Endometrial microvascular endothelial cells (primary cell): ENCODE measurements around the gene CELF2. TPM values are rescaled to one million over a fixed set of nuclear protein-coding genes. Genes with fewer than 3 reads are reported as not detected.

Experiments used
- in situ Hi-C: cut with HindIII; loops from 2 replicates; pipeline ENCODE4 v1.10.0; 2017; ENCODE audit warnings: low sequenced_read_pairs, low pct_unique_long_range_greater_than_20kb; ENCODE audit errors: inconsistent ontology term
- total RNA-seq: library from RNA; depleted of rRNA; stranded (reverse); fragments of >200 nt; gene quantifications from one replicate; pipeline ENCODE4 v1.2.3, GENCODE V29; 2015; ENCODE audit errors: inconsistent ontology term

CELF2 gene
- total RNA-seq, 1 donor from 2014 or later = 2.5 TPM

DNA sequence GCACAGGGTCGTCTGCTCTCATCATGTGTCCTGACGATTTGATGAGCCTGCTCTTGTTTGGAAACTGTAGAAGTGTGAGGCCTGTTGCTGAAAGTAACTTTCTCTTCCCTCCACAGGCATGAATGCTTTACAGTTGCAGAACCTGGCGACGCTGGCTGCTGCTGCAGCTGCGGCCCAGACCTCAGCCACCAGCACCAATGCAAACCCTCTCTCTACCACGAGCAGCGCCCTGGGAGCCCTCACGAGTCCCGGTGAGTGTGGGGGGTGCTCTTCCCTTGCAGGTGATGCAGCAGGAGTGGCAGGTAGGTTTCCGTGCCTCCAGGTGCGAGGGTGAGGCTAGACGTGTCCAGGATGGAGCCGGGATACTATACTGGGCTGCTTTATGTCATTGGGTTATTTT lies 270.6 kb downstream of the CELF2 start:
- in situ Hi-C loops = no loop called here

DNA sequence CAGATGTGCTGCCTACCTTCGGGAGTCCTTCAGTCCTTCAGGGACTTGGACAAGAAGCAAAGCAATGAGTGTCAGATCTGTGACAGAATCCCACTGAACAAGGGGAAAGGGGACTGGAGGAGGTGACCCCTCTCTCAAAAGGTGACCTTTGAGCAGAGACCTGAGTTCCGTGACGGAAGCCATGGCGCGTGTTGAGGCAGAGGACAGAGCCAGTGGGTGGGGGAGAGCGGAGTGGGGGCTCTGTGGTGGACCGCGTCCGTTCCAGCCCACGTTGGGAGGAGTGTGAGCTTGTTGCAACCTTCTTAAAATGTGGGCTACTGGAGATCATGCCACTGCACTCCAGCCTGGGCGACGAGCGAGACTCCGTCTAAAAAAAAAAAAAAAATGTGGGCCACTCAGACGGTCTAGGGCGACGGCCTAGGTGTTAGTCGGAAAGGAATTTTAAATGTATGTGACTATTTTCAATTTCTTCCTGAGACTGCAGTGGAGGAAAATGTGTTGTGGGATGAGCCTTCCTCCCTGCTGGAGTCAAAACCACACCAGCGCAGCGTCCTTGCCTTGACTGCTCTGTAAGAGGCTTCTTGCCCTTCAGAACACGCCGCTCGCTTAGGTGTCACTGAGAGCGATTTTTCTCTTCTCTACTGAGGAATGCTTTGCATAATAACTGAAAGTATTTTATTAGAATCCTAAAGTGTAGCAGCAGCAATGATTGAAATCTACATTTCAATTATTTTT lies 272.7 kb downstream of the CELF2 start:
- in situ Hi-C loops = no loop called here

DNA sequence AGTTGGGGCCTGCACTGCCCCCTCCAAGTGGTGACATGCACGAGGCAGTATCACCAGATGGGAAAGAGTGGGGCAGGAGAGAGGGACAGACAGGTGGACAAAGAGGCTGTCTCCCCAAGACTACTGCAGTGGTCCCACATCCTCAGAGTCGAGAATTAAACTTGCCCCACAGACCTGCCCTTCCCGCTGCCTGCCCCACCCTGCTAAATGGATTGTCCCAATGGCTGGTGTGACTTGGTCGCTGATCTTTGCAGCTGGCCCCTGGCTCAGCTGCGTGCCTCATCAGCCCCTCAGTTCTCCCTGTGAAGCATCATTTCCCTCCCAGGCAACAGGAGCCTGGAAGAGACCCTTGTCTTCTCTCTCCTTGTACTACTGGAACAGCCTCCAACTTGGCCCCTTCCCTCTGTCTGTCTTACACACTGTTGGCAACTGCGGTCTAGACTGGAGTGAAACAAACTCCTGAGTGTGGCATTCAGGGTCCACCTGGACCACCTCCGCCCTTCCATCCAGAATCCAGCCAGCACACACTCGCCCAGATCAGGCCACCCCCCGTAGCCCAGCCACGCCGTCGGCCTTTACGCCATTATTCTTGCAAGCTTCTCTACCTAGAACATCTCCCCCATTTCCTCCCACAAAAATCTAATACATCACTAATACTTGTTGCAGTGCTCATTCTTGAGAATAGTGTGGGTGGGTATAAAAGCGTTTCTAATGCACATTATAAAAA lies 275.1 kb downstream of the CELF2 start:
- in situ Hi-C loops = no loop called here

DNA sequence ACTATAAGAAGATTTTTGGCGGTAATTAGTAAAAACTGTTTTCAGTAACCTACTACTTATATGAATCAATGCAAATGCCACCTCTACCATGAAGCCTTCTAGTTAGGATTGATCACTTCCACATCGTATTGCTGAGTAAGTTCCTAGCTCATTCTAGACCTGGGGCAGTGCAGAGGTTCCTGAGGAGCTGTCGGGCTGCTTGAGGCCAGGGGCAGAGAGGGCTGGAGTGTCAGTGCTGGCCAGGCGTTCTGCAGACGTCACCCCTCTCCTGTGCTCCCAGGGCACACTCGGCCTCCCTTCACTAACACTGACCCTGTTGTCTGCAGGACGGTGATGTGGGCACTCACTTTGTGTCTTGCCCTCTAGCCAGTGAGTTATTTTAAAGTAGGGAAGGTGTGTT lies 275.7 kb downstream of the CELF2 start:
- in situ Hi-C loops = no loop called here

DNA sequence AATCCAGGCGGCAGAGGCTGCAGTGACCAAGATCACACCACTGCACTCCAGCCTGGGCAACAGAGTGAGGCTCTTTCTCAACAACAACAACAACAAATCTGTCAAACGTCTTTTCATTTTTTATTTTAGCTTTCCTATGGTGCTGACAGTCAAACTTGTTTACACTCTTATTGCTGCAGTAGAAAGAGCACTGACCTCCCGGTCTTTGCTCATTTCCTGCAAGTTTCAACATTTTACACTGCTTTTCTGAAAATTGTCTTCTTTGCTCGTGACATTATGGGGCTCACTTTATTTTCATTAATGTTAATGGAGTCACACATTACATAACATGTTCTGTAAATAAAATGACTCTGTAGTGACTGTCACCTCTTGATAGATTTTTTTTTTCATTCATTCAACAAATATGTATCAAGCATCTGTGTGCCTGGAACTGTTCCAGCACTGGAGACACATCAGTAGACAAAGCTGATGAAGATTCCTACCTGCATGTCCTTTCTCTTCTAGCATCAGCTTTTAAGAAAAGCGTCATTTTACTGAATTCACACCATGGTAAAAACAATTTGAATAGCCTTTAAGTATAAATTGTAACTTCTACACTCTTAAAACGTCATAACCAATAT lies 277.3 kb downstream of the CELF2 start:
- in situ Hi-C loops = no loop called here

DNA sequence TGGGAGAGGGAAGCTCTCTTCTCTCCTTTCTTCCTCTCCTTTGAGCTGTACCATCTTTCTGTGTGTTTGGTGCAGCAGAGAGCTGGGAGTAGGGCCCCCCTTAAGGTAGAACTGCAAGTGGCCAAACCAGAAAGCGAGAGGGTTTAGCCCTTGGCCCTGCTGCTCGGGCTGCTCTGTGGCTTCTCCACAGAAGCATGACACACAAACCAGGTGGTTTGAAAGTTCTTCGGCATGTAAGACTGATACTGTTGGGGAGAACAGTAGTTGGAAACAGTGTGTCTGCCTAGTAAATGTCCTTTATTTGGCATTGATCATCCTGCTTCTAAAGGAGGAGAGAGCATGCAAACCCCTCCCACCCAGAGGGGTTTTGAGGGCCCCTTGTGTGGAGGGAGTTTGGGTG lies 277.8 kb downstream of the CELF2 start:
- in situ Hi-C loops = no loop called here

DNA sequence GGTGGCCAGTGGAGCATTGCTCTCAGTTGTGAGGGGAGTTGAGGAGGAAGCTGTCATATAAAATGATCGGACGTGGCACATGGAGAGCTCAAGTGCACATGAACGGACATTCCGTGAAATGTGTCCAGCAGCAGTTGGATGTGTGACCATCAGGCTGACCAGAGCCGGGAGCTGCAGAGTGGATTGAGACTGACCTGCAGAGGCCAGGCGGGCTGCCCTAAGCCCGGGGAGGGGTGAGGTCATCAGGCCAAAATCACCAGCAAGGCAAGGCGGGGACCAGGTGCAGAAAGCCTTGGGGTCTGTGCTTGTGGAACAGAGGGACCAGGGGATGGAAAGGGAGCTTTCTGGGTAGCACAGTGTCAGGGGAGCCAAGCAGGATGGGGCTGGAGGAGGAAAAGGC lies 279.5 kb downstream of the CELF2 start:
- in situ Hi-C loops = no loop called here

DNA sequence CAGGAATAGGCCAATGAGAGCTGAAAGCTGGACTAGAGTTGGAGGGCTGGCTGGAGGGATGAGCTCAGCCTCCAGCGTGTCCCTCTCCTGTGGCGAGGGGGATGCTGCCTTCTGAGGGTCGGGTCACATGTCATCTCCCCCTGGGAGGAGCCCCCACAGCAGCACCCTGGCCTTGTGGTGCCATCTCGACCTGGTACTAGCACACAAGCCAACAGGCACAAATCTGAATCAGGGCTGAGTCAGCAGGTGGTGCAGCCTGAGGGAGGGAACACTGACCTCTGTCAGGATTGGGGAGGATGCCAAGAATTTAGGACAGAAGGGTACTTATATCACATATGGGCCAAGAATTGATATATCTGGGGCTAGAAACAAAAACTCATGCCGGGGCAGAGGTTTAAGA lies 280.4 kb downstream of the CELF2 start:
- in situ Hi-C loops = no loop called here

DNA sequence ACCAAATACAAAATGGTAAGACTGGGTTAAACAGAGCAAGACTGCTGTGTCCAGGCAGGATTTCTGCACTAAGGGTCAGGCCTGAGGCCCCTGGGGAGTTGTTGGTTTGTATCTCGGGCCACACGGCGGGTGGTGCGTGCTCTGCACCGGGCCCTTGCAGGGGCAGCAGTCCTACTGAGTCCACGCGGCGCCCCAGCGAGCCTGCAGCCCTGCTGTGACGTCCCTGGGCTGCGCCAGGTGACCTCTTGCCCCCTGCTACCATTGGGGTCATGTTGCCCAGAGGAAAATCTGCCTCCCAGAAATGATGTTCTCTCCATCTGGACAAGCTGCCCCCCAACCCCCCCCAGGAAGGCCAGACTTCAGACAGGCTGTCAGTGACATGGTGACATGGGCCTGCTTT lies 281.5 kb downstream of the CELF2 start:
- in situ Hi-C loops = no loop called here

DNA sequence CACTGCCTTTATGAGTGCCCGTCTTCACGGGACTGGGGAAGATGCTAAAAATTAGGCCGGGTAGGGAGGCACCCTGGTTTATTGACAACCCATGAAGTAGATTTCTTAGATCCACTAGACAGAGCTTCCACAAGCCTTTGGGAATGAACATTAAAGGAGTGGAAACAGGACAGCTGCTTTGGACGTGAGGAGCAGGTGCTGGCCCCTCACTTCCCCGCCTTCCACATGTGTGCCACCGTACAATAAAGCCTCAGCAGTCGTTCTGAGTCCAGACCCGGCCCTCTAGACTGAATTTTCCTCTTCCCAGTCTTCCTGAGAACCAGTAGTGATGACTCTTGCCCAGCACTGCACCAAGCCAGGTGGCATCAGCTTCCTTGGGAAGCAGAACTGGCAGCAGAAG lies 282.4 kb downstream of the CELF2 start:
- in situ Hi-C loops = no loop called here

DNA sequence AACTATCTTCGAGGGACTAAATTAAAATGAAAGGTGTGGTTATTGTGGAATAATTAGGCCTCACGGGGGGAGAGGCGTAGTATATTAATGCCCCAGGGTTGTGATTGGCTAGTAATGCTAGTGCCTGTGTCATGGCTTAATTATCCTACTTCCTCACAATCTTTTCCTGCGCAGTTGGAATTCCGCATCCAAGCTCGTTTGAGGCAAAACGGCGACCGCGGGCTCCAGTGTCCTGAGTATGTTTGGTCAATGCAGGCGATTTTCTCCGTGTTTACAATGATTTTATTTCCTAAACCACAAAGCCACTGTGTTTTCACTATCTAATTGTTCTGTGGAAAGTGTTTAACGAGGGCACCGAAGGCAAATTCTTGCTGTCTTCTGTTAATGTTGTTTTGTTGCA lies 282.9 kb downstream of the CELF2 start:
- in situ Hi-C loops = no loop called here

DNA sequence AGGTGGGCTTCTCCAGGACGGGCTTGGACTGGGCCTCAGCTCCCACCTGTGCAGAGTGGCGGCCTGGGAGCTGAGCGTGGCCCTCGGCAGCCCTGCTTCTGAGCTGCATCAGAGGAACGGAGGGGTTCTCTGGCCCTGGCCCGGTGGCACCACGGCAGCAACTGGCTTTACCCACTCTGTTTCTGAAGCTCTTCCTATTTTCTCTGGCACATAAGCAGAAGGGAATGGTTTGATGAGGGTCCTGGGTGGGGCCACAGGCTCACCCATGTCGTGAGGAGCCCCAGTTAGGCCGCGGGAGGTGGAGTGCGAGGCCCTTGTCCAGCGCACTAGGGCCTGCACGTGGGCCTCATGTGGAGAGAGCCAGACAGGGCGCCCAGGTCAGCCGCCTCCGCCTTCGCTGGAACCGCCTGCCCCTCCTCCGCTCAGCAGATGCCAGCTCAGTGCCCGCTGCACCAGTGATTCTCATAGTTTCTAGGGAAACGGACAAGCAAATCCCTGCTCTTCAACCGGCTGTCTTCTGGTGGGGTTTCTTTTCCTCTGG lies 284.0 kb downstream of the CELF2 start:
- in situ Hi-C loops = no loop called here

DNA sequence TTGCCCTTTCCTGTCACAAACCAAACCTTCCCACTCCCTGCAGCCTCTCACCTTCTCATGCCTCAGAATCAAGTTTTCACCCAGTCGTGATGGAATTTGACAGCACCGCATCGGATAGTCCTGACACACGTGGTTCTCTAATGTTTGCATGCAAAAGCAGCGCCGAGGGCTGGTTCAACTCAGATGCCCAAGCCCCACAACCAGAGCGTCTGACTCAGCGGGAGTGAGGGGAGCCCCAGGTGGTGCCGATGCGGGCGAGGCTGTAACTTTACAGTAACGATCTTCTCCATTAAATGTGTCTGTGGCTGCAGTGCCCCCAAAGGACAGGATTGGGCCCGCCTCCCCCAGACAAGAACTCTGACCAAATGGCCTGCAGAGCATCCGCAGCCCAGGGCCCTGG lies 284.5 kb downstream of the CELF2 start:
- in situ Hi-C loops = no loop called here

DNA sequence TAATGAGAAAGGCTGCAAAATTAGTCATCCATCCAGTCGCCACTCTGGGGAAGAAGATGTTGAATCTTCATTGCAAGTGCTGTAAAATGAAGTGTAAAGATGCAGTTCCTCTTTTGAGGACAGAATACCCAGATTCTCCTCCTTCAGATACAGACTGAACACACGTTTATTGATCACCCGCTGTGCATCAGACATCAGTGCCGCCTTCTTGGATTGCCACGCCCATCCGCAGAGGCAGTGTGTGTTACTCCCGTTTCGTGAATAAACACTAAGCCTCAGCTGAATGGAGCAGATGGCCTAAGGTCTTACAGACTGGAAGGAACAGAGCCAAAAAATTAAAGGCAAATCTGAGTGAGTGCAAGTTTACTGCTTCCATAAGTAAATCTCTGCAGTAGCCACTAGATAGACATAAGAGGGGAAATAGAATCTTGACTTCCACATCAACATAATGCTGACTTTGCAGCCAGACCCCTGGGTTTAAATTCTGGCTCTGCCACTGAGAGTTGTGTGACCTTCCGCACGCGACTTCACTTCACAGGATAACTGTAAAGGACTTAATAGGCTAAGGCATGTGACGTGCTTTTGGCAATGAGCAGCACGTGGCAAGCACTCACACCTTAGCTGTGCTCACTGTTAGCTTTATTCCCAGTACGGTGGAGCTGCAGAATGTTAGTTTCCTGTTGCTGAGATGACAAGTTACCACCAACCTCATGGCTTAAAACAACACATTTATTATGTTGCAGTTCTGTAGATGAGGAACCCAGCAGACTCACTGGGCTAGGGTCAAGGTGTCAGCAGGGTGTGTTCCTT lies 285.9 kb downstream of the CELF2 start:
- in situ Hi-C loops = no loop called here

DNA sequence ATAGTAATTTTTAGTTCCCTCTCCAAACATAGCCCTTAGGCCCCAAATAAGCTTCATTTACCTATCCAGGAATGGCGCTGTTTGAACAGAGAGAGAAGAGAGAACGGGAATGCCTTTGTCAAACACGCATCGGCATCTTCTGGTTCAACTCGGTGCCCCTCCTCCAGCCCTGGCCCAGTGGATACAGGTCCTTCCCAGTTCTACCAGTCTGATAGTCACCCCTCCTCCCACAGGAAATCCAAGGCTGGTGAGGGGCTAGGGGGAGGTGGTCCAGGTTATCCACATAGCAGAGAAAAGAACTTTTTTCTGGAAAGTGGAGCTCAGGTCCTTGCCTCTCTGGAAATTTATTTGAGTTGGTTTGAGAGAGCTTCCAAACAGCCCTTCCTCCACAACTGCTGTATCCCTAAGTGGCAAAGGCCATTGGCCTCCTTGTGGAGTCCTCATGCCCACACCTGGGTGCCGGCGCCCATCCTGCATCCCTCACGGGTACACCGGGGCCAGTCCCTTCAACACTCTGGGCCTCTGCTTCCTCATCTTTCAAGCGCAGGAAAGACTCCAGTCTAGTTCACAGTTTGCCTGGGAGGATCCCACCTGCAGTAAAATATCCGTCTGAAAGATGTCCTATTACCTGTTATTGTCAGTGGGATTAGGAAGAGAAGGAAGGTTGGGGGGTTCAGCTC lies 287.4 kb downstream of the CELF2 start:
- in situ Hi-C loops = no loop called here

DNA sequence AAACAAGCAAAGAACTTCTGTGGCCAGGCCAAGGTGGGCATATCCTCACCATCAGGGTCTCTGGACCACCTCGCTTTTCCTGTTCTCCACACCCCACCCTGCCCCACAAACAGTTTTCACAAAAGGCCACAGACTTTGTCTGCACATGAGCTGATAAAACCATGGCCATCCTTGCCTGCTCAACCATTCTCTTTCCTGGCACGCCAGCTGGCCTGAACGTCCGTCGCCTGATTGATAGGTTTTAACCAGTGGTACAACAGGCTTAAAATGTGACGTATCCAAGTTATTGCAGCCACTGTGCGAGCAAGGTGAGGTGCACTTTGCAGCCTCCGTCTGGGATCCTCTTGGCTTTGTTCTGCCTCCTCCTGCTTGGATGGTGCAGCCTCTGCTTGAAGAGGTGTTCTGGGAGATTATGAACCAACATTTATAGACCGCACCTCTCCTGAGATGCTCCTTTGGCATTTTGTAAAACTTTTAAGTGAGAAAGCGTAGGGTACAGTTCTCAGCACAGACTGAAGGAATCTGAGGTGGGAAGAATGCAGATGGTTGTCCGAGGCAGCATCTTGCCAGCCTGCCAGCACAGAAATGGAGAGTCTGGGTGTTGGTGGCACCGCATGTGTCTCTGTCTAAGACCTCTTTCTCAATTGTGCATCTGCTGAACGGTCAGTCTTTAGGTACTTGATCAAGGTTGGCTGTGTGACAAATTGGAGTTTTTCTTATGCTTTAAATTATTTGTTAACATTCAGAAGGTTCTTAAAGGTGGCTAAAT lies 288.3 kb downstream of the CELF2 start:
- in situ Hi-C loops = no loop called here

DNA sequence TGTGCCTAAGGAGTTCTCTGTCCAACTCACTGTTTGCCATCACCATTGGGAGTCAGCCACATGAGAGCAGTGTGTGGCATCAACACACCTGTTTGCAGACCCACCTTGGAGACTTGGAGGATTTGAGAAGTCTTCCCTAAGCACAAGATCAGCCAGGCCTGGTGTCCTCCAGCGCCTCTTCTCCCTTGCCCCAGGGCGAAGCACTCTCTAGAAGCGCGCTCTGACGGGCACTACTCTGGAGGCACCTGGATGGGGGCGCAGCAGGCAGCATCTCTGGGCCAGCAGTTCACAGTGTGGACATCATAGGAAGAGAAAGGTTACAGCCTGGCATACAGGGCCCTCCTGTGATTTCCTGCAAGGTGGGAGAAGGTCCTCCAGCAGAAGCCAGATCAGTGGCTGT lies 289.3 kb downstream of the CELF2 start:
- in situ Hi-C loops = no loop called here

DNA sequence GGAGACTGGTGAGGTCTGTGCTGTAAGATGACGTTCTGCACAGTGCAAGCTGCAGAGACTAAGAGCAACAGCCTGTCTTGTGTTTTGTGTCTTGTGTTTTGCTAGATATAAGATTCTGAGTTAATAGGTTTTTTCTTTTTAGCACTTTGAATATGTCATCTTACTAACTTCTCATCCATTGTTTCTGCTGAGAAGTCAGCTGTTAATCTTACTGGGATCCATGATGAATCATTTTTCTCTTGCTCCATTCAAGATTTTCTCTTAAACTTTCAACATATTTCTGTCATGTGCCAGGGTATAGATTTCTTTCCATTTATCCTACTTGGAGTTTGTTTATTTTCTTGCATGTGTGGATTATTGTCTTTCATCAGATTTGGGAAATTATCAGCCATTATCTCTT lies 290.3 kb downstream of the CELF2 start:
- in situ Hi-C loops = no loop called here
